ENCODE results near the gene GNB5. TPM values are rescaled to one million over a fixed set of nuclear protein-coding genes. Genes with fewer than 3 reads are reported as not detected.
A peak's percentile ranks its signal among the peaks of the same experiment; 100 is the strongest.
"Not testable (repeated sequence)": the region's sequence is repeated elsewhere in the genome, so short reads cannot be mapped to it uniquely, and the experiment has no call there.

Gene GNB5
- 29.4 TPM for total RNA-seq

GRCh38 chr15:52191207-52191606, at the start of gene GNB5:
Gene GNB5, minus strand, starts transcription at chr15:52191392. Its CDS starts 6,716 bp downstream, at chr15:52184676.
- DNase-seq (ENCODE audit: low spot score) = no peak

DNA sequence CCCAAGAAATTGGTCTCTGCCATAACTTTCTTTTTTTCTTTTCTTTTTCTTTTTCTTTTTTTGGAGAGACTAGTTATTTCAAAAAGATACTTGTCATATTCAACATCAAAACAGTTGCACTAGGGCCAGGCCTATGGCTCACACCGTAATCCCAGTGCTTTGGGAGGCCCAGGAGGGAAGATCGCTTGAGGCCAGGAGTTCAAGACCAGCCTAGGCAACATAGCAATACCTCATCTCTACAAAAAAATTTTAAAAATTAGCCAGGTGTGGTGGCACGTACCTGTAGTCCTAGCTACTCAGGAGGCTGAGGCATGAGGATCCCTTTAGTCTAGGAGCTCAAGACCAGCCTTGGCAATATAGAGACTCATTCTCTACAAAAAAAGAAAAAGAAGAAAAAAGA, 49.0 kb upstream of the GNB5 start:
- DNase-seq (ENCODE audit: low spot score) = no peak

DNA sequence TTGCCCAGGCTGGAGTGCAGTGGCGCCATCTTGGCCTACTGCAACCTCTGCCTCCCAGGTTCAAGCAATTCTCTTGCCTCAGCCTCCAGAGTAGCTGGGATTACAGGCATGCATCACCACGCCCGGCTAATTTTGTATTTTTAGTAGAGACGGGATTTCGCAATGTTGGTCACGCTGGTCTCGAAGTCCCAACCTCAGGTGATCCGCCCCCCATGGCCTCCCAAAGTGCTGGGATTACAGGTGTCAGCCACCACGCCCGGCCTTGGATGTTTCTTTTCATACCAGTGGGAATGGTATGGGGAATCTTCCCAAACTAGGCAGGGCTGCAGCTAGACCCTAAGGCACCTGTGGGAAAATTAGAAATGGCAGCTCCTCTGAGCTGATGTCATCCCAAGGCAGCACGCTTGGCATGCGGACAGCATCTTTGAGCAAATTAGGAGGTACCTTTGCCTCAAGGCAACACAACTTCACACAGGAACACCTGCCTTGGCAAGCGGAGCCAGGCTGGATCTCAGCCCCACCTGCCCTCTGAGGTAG, 47.9 kb upstream of the GNB5 start:
- DNase-seq (ENCODE audit: low spot score) = not testable (repeated sequence)

- DNase-seq (ENCODE audit: low spot score) = no peak
Observed at GRCh38 chr15:52238149-52238548, 47.0 kb upstream of the GNB5 start.

- DNase-seq (ENCODE audit: low spot score) = no peak
Observed at GRCh38 chr15:52236013-52236412, 44.8 kb upstream of the GNB5 start.

DNA sequence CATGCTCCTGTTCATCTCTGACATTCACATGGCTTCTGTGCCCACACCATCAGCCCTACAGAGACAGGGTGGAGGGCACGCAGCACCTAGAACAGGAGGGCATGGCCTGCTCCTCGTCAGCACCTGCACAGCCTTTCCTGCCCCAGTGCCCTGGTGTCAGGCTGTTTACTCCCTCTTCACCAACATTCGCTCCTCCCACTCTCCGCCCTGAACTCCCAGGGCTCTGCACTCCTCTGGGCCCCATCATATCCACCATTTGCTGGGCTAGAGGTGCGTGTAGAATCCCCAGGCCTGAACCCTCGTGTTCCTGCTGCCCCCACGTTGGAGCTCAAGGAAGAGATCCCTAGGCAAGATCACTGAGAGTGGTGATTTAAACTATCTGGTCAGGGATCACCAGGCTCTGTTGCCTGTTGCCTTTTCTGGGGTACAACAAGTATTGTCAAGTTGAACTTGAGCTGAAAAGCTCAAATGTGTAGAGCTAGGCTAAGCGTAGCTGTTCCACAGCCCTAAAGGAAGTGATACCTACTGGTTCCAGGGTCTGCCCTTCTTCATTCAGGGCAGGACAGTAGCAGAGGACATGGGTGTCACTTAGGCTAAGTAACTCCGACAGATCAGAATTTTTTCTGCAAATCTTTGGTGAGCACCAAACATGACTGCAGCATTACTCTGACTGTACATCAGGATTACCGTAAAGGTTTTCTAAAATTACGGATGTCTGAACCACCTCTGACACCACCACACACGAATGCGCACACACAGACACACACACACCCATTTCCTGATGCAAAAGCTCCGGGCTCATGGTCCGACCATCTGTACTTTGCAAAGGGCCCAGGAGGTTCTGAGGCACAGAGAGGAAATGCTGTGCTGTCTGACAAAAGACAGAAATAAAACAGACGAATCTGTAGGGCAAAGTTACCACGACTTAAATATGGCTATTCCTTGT, 43.7 kb upstream of the GNB5 start:
- no peak for DNase-seq (ENCODE audit: low spot score)

- DNase-seq (ENCODE audit: low spot score) = no peak
Observed at GRCh38 chr15:52233405-52233804, 42.2 kb upstream of the GNB5 start.

DNA sequence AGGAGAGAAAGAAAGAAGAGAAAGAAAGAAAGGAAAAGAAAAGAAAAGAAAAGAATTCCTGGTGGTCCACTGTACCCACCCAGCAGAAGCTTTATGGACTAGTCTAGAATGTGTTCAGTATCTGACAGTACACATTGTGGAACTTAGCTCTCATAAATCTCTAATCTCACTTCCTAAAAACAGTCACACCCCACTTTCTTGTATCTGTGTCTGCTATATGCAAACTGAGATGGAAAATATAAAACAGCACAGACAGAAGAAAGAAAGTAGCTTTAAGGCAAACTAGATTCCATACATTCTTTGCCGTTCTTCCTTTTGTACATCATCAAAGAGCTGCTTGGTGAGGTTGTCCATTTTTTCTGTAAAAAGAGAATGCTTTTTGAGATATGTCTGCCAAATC, 41.1 kb upstream of the GNB5 start:
- no peak for DNase-seq (ENCODE audit: low spot score)

DNA sequence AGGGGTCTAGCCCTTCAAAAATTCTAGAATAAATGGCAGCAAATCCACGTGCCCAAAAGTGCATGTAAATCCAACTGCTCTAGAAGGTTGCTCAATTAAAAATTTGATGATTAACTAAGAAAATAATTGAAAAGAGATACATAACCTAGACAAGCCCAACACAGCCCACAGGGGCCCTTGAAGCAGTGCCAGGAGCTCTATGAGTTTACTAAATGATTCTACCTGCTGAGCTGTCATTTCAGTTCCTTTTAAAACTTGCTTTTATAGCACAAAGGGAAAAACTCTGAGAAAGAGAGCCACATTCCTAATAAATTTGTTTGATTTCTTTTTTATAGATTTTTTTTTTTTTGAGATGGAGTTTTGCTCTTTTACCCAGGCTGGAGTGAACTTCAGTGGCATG, 38.9 kb upstream of the GNB5 start:
- DNase-seq (ENCODE audit: low spot score) = no peak

DNA sequence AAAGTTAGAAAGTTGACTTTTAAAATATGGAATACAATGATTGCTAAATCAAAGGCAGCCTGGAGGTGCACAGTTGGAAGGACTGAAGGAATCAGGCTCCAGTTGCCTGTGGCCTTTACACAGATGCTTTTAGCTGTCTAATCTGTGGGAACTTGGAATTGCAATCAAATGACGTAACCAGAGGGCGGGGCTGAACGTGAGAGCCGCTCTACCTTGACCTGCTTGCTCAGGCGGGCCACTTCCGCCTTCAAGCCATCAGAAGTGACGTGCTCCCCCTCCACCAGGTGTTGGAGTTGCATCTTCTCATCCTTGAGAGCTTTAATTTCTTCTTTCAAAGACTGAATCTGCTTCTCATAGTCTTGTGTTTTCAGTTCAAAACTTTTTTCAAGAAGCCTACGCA, 37.7 kb upstream of the GNB5 start:
- peak; percentile 47 for DNase-seq (ENCODE audit: low spot score)

DNA sequence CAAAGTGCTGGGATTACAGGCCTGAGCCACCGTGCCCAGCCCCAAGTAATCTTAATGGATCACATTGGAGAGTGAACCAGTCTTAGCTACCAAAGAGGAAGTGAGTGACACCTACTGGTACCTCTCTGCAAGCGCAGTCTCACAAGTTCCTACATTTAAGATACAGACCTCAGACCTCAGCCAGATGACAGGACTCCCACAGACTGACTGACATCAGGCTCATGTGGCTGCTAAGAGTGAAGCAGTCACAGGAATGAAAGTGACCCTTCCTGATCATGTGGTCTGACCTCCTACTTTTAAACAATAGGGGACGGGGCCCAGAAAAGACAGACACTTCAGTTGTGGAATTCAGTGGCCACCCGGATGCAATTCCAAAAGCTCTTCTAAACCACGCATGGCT, 36.3 kb upstream of the GNB5 start:
- DNase-seq (ENCODE audit: low spot score) = peak; percentile 73

- no peak for DNase-seq (ENCODE audit: low spot score)
Observed at GRCh38 chr15:52225230-52225629, 34.0 kb upstream of the GNB5 start.

GRCh38 chr15:52224211-52224610, 33.0 kb upstream of the GNB5 start:
- DNase-seq (ENCODE audit: low spot score) = no peak

DNA sequence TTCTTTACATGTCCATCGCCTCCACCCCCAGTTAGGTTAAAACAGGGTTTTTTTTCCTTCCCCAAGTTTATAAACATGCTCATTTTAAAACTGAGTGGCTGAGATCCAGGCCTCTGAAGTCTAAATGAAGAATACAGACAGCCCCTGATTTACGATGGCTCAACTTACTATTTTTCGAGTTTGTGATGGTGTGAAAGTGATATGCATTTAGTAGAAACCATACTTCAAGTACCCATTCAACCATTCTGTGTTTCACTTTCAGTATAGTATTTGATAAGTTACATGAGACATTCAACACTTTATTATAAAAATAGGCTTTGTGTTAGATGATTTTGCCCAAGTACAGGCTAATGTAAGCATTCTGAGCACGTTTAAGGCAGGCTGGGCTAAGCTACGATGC, 30.5 kb upstream of the GNB5 start:
- DNase-seq (ENCODE audit: low spot score) = no peak

DNA sequence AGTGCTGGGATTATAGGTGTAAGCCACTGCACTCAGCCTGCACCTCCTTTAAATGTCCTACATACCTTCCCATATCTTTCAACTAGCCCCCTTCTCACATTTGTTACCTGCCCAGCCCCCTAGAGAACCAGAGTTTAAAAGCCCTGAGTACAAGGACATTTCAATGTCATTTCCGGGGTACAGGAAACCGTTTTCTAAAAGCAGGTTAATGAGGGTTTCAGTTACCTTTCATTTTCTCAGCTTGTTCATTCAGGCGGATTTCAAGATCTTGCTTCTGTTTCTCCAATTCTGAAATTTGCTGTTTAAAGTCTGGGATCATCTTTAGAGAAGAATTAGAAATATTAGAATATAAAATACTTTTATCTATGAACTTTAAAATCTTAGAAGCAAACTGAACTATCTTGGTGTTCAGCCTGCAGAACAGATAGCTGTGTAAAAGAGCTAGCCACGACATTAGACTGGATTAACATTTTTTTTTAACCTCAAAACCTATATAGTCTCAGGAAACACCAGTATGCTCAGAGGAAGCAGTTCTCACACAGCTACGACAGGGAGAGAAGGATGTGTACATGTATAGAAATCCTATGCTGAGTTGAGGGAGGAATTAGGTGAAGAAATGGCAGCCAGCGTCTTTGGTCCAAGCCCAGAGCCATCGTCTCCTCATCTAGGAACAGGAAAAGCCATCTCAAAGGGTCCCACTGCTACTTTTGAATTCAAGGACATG, 29.9 kb upstream of the GNB5 start:
- DNase-seq (ENCODE audit: low spot score) = no peak

DNA sequence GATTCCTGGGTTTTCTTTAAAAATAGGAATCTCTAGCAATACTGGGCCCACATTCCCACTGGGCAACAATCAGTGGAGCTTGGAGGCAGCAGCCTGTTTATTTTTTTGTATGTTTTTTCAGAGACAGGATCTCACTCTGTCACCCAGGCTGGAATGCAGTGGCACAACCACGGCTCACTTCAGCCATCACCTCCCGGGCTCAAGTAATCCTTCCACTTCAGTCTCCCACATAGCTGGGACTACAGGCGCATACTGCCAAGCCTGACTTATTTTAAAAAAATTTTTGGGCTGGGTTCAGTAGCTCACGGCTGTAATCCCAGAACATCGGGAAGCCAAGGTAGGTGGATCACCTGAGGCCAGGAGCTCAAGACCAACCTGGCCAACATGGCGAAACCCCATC, 29.1 kb upstream of the GNB5 start:
- no peak for DNase-seq (ENCODE audit: low spot score)

- DNase-seq (ENCODE audit: low spot score) = no peak
Observed at GRCh38 chr15:52218816-52219215, 27.6 kb upstream of the GNB5 start.

DNA sequence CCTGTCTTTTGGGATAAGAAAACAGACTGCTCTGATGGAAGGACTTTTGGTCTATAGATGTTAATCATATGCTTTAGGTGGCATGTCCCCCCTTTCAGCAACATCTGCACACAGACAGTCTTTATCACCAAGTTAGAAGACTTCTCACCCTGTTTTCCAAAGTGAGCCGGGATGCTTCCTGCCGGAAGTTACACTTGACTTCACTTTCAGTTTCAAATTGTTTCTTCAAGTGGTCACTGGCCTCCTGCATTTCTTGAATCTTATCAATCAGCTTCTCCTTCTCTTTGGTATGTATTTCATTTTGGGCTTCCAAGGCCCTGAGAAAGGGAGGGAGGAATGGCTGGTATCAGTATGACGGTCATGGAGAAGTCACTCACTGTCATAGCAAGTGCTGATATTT, 27.2 kb upstream of the GNB5 start:
- no peak for DNase-seq (ENCODE audit: low spot score)

GRCh38 chr15:52217186-52217585, 26.0 kb upstream of the GNB5 start:
- DNase-seq (ENCODE audit: low spot score) = no peak

- DNase-seq (ENCODE audit: low spot score) = no peak
Observed at GRCh38 chr15:52214553-52214952, 23.4 kb upstream of the GNB5 start.

DNA sequence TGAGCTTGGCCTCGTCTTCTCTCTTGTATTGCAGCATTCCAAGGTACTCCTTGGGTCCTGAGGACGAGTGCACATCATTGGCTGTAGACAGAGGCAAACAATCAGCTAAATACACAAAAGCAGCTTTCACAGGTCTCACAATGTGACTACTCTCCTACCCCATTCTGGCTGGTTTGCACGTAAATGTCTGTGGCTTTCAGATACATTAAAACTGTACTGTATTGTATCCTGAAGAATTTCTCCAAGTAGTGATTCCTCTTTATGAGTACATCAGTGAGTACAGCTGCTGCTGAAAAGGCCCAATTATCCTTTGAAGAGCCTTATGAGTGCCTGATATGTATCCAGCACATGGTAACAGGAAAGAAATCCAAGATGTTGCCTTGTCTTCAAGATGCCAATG, 22.0 kb upstream of the GNB5 start:
- no peak for DNase-seq (ENCODE audit: low spot score)

- peak; percentile 51 for DNase-seq (ENCODE audit: low spot score)
Observed at GRCh38 chr15:52208306-52208946, 17.2 kb upstream of the GNB5 start.
